Measurements from ENCODE around the gene TBCB.

DNA sequence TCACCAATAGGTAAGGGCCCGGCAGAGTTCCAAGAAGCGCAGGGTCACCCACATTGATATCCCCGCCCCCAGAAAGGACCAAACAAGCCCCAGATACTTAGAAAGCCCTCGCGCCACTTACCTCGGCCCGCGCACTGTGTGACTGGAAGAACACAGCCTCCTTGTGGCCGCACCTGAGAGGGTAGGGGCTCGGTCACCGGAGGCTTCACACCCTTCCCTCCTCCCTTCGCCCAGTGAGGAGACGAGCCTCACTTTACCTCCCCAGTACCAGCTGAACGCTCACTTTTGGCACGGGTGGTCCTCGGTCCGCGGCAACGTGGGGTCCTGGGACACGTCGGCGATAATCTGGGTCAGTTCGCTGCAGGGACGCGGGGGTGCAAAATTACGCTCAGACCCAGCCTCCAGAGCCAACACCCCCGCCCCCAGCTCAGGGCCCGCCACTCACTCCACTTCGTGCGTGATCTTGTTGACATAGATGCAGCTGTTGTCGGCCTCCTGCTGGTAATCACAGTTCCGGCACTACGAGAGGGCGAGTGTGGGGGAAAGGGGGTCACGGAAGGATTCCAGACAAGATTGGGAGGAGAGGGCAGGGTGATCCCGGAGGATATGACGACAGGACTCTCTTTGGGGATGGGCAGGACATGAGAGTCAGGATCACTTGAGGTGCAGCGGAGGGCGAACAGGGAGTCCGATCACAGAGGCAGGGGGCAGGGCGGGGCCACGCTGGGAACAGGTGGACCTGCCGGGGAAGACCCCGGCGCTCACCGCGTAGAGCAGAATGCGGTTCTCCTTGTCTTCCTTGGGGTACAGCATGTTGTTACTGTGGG, 1.2 kb upstream of the TBCB start:
- TF ChIP-seq EZH2 (IDR thresholded peaks at IDR 0.05; ENCODE audit: insufficient read depth, poor library complexity, severe bottlenecking) = no peak
- no peak for TF ChIP-seq EZH2phosphoT487 (IDR thresholded peaks at IDR 0.05; ENCODE audit: insufficient read depth, low read depth)

Data from GM23248 (cell line).